Small intestine (tissue), 7 donors: ENCODE measurements around the gene ERC2. TPM values are rescaled to one million over a fixed set of nuclear protein-coding genes. Genes with fewer than 3 reads are reported as not detected.
A peak's percentile ranks its signal among the peaks of the same experiment; 100 is the strongest.

Experiments used
- DNase-seq, 2 donors: peaks; one replicate each; pipeline versions ENCODE4 v3.0.0 to v3.0.0-alpha.2; 2013
- FAIRE-seq: peaks from 2 replicates; lab custom pipeline; 2012; peaks lifted over from hg19 to GRCh38; lab: Jason Lieb, UNC
- H3K27ac ChIP-seq, 3 donors: one replicate each; pipeline ENCODE4 v1.5.1; 2013; ENCODE audit warnings: low read length in 2 of 3, mild to moderate bottlenecking in 2 of 3, control low read depth in 1 of 3, inconsistent platforms in 1 of 3, low read depth in 1 of 3, moderate library complexity in 1 of 3
- H3K27me3 ChIP-seq, 3 donors: one replicate each; pipeline ENCODE4 v1.6.1; 2013; ENCODE audit warnings: low read length in 3 of 3, inconsistent platforms in 1 of 3; ENCODE audit not compliant: control insufficient read depth in 3 of 3, insufficient read depth in 3 of 3
- H3K36me3 ChIP-seq, 3 donors: one replicate each; pipeline ENCODE4 v1.6.1; 2013; ENCODE audit warnings: low read length in 3 of 3, inconsistent platforms in 1 of 3, low read depth in 1 of 3, mild to moderate bottlenecking in 1 of 3, moderate library complexity in 1 of 3; ENCODE audit not compliant: control insufficient read depth in 3 of 3, insufficient read depth in 2 of 3
- H3K4me1 ChIP-seq, 3 donors: one replicate each; pipeline ENCODE4 v1.6.1; 2013; ENCODE audit warnings: low read length in 2 of 3, inconsistent platforms in 1 of 3, low read depth in 1 of 3, mild to moderate bottlenecking in 1 of 3, moderate library complexity in 1 of 3; ENCODE audit not compliant: control insufficient read depth in 3 of 3, insufficient read depth in 2 of 3
- H3K4me3 ChIP-seq, 3 donors: one replicate each; pipeline ENCODE4 v1.5.1; 2013; ENCODE audit warnings: low read length in 3 of 3, control low read depth in 1 of 3, inconsistent platforms in 1 of 3, low read depth in 1 of 3, mild to moderate bottlenecking in 1 of 3, moderate library complexity in 1 of 3
- H3K9me3 ChIP-seq, 2 donors: one replicate each; pipeline ENCODE4 v1.6.1; 2013; ENCODE audit warnings: low read depth in 1 of 2, low read length in 1 of 2; ENCODE audit not compliant: control insufficient read depth in 2 of 2, insufficient read depth in 1 of 2
- WGBS, 3 donors: extraction: QIAGEN DNeasy Blood & Tissue Kit; methylation state at CpG; one replicate each; pipeline ENCODE4 v1.1.7; 2013; 5-methylcytosine and 5-hydroxymethylcytosine counted together
- polyA plus RNA-seq, 4 donors: library from polyadenylated mRNA; stranded (reverse) in 3 of 4; unstranded in 1 of 4; fragments of 200-250 nt in 3 of 4; fragments of 120-200 nt in 1 of 4; gene quantifications; one replicate each; pipeline versions ENCODE4 v1.2.1 to v1.2.3, GENCODE V29; 2013
- donor health status: healthy with polysubstance abuse.
- donor health status: control.
- donor health status: control.
- donor health status: Bipolar disorder and iron deficiency.
- donor health status: healthy.

ERC2 gene
- polyA plus RNA-seq, 4 donors, result 0.73 to 2.0 TPM; not detected in 2

GRCh38 chr3:55564726-55565125, 903.5 kb downstream of the ERC2 start:
- no peak for FAIRE-seq
- WGBS, 3 donors, result 63 to 70% (median 67%) methylated on average over 6 of the region's 6 CpGs

GRCh38 chr3:55562700-55563099, 905.6 kb downstream of the ERC2 start:
- DNase-seq (no peak), FAIRE-seq (no peak)
- Histone ChIP-seq H3K4me1 (no peaks in the 10 kb centered on the region), H3K36me3 (no peaks in the 10 kb centered on the region), H3K9me3 (no peaks in the 10 kb centered on the region), H3K27me3 (no peaks in the 10 kb centered on the region), H3K27ac (no peak overlapping the region), H3K4me3 (no peak overlapping the region)
- 43 to 60% (median 58%) methylated on average over 1 of the region's 1 CpG for WGBS, 3 donors

More at GRCh38 chr3:55564726-55565125, 903.5 kb downstream of the ERC2 start:
- H3K9me3 ChIP-seq, result peaks cover 0 to 4% of the 10 kb centered on the region in 2 donors
- peak overlapping the region in 1 of 3 donors; percentile 9 for H3K27ac ChIP-seq
- H3K36me3 ChIP-seq, result no peaks in the 10 kb centered on the region
- DNase-seq, result peak in 1 of 2 donors; percentile 32
- H3K27me3 ChIP-seq, result no peaks in the 10 kb centered on the region
- H3K4me3 ChIP-seq, result no peak overlapping the region
- no peaks in the 10 kb centered on the region for H3K4me1 ChIP-seq

GRCh38 chr3:55559500-55560423, 908.5 kb downstream of the ERC2 start:
- WGBS, 3 donors, result 85 to 86% (median 85%) methylated on average over 7 of the region's 7 CpGs

DNA sequence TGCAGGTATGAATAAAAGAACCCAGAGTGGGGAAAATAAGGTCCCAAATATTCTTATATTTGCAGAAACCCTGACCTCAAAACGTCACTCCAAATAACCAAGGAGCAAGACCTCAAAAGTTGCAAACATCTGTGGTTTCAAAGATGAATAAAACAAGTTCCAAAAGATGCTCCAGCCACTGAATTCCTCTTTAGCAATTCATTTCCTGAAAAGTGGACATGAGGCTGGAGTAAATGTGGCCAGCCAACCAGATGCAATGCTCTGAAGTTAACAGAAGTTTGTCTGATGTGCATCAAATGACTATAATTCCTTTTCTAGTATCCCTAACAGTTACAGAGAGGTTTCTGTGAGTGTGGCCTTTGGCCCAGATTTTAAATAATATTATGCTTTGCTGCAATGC, 910.0 kb downstream of the ERC2 start:
- H3K9me3 ChIP-seq, result no peaks in the 10 kb centered on the region
- H3K36me3 ChIP-seq, result no peaks in the 10 kb centered on the region
- peaks cover 0 to 6% (median 0%) of the 10 kb centered on the region in 3 donors for H3K4me1 ChIP-seq
- no peak for FAIRE-seq
- H3K4me3 ChIP-seq, result no peak overlapping the region
- DNase-seq, result no peak
- H3K27me3 ChIP-seq, result no peaks in the 10 kb centered on the region
- WGBS, 3 donors, result 52 to 82% (median 72%) methylated on average over 1 of the region's 1 CpG
- no peak overlapping the region for H3K27ac ChIP-seq

More at GRCh38 chr3:55559500-55560423, 908.5 kb downstream of the ERC2 start:
- peaks cover 0 to under 1% (median 0%) of the 10 kb centered on the region in 3 donors for H3K4me1 ChIP-seq
- H3K4me3 ChIP-seq, result no peak overlapping the region
- H3K27me3 ChIP-seq, result no peaks in the 10 kb centered on the region
- FAIRE-seq, result no peak
- no peaks in the 10 kb centered on the region for H3K36me3 ChIP-seq
- H3K27ac ChIP-seq, result no peak overlapping the region
- DNase-seq, result peak in 1 of 2 donors; percentile 32
- H3K9me3 ChIP-seq, result no peaks in the 10 kb centered on the region

GRCh38 chr3:55557549-55557948, 910.7 kb downstream of the ERC2 start:
- 50 to 80% (median 55%) methylated on average over 1 of the region's 1 CpG for whole genome bisulfite sequencing, 3 donors
- DNase-seq, result no peak
- no peaks in the 10 kb centered on the region for H3K27me3 ChIP-seq
- H3K4me1 ChIP-seq, result peaks cover 0 to 6% (median 0%) of the 10 kb centered on the region in 3 donors
- H3K27ac ChIP-seq, result no peak overlapping the region
- H3K36me3 ChIP-seq, result no peaks in the 10 kb centered on the region
- no peak overlapping the region for H3K4me3 ChIP-seq
- no peak for FAIRE-seq
- H3K9me3 ChIP-seq, result no peaks in the 10 kb centered on the region

DNA sequence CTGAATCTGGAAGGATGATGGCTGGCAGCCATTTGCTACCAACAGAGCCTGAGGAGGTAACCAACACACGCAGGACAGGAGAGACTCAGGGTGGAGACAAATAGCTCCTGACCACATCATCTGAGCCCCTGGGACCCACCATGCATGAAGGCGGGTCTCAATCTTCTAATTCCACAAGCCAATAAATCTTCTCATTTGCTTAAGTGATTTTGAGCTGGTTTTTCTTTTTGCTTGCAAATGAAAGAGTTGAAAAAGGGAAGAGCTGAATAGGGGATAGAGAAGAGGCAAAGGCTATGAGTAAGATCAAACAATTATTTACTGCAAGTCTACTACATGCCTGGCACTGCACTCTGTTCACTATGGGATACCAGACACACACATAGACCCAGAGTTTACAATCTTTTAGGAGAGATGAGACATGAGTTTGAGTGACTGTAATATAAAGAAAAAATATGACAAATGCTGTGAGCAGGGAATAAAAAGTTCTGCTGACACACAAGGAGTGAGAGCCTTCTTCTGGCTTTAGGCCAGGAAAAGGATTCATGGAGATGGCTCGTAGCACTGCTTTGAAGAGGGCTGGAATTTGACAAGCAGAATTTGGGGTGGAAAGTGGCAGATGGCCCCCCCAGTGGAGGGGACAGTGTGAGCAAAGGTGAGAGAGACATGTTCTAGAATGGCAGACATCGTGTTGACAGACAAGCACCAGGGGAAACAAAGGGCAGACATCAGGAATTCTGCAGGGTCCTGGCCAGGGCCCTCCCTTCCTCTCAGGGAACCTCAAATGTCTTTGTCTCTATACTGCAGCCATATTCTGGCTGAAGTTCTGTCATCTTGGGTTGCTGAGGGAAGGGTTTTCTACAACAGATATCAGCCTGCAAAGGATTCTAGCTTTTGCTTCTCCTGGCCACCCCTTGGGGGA, 911.4 kb downstream of the ERC2 start:
- H3K4me1 ChIP-seq, result peaks cover 0 to 6% (median 0%) of the 10 kb centered on the region in 3 donors
- H3K36me3 ChIP-seq, result no peaks in the 10 kb centered on the region
- FAIRE-seq, result no peak
- H3K4me3 ChIP-seq, result no peak overlapping the region
- H3K27me3 ChIP-seq, result no peaks in the 10 kb centered on the region
- no peak for DNase-seq
- H3K9me3 ChIP-seq, result no peaks in the 10 kb centered on the region
- H3K27ac ChIP-seq, result no peak overlapping the region
- WGBS, 3 donors, result 53 to 69% (median 69%) methylated on average over 4 of the region's 4 CpGs

DNA sequence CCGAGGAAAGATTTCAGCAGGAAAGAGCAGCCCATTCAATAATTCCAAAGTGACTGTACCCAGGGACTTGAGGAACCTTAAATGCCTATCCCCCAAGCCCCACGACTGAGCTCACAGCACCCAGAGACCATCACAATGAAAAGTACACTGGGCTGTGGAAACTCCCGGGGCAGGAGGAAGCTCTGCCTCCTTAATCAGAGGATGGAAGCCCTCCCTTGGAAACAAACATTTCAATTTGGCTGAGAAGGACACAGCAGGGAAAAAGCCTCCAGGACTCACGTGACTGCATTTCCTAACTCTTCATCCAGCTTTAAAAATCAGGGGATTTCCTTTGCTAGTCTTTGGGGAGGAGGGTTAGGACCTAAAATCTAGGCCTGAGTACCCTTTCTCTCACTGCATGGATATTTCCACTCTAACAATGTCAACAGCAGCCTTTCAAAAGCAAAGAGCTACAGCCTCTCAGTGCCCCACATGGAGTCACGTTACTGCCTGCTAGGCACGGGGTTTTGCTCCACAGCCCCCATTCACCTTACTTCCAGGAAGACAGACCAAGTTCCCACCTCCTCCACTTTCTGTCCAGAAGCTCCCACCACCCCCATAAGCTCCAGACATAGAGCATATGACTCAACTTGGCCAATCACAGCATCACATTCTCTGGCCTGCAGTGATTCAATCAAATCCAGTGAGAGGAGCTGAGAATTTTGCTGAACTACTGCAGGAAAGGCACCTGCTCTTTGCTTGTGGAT, 912.2 kb downstream of the ERC2 start:
- Histone ChIP-seq H3K9me3 (no peaks in the 10 kb centered on the region), H3K36me3 (no peaks in the 10 kb centered on the region), H3K27me3 (no peaks in the 10 kb centered on the region), H3K27ac (no peak overlapping the region), H3K4me1 (peaks cover 0 to 6% (median 0%) of the 10 kb centered on the region in 3 donors), H3K4me3 (no peak overlapping the region)
- DNase-seq (no peak), FAIRE-seq (no peak)
- 54 to 61% (median 55%) methylated on average over 6 of the region's 6 CpGs for WGBS, 3 donors
